GM15510 (cell line): ENCODE measurements around the gene TCHHL1.

Source experiments
- POLR2A ChIP-seq: IDR thresholded peaks from 3 replicates; pipeline ENCODE4 v1.6.1; 2011; ENCODE audit warnings: borderline replicate concordance; ENCODE audit not compliant: insufficient read length; ENCODE audit errors: extremely low read depth

The TCHHL1 gene

DNA sequence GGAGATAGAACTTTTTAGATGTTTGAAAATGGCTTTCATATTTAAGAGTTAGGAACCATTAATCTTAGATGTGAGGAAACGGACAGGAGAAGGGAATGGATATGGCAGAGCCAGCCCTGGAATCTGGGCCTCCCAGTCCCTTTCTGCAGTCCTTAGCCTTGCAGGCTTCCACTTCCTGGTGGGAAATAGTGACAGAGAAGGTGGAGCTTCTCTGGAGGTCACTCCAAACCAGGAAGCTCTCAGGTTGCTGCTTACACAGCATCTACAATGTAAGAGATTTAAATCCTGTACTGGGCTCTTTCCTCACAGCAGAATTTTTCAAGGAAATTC lies 54.6 kb downstream of the TCHHL1 start:
- TF ChIP-seq POLR2A: no peak
